ENCODE results near the gene MAPK10. TPM values are rescaled to one million over a fixed set of nuclear protein-coding genes. Genes with fewer than 3 reads are reported as not detected.

The MAPK10 gene
- polyA plus RNA-seq, 2 donors, result 1.4 to 1.5 TPM

- no peak overlapping the region for H3K27ac ChIP-seq (ENCODE audit: low read depth in 2 of 2, low read length in 1 of 2)
- H3K9me3 ChIP-seq (ENCODE audit: control insufficient read depth in 2 of 2, insufficient read depth in 1 of 2, low read depth in 1 of 2, low read length in 1 of 2), result no peaks in the 10 kb centered on the region
- H3K4me1 ChIP-seq (ENCODE audit: control insufficient read depth in 2 of 2, insufficient read depth in 2 of 2, low read length in 1 of 2), result no peaks in the 10 kb centered on the region
- H3K27me3 ChIP-seq (ENCODE audit: control insufficient read depth in 1 of 2, insufficient read depth in 2 of 2, low read length in 2 of 2), result no peaks in the 10 kb centered on the region
- H3K36me3 ChIP-seq (ENCODE audit: control insufficient read depth in 2 of 2, insufficient read depth in 2 of 2, low read length in 1 of 2), result no peaks in the 10 kb centered on the region
- H3K4me3 ChIP-seq (ENCODE audit: low read depth in 1 of 2, low read length in 2 of 2), result no peak overlapping the region
- WGBS, 2 donors, result 92 to 93% methylated on average over 14 of the region's 14 CpGs
These were observed 117.2 kb downstream of the MAPK10 start for GRCh38 chr4:86242677-86243076.

GRCh38 chr4:86235549-86235948 is 124.3 kb downstream of the MAPK10 start:
- H3K4me3 ChIP-seq (ENCODE audit: low read depth in 1 of 2, low read length in 2 of 2), result no peak overlapping the region
- H3K9me3 ChIP-seq (ENCODE audit: control insufficient read depth in 2 of 2, insufficient read depth in 1 of 2, low read depth in 1 of 2, low read length in 1 of 2), result no peaks in the 10 kb centered on the region
- no peak overlapping the region for H3K27ac ChIP-seq (ENCODE audit: low read depth in 2 of 2, low read length in 1 of 2)
- no peaks in the 10 kb centered on the region for H3K36me3 ChIP-seq (ENCODE audit: control insufficient read depth in 2 of 2, insufficient read depth in 2 of 2, low read length in 1 of 2)
- no peaks in the 10 kb centered on the region for H3K4me1 ChIP-seq (ENCODE audit: control insufficient read depth in 2 of 2, insufficient read depth in 2 of 2, low read length in 1 of 2)
- no peaks in the 10 kb centered on the region for H3K27me3 ChIP-seq (ENCODE audit: control insufficient read depth in 1 of 2, insufficient read depth in 2 of 2, low read length in 2 of 2)
- 80 to 82% methylated on average over 5 of the region's 5 CpGs for WGBS, 2 donors

- Histone ChIP-seq H3K27me3 (ENCODE audit: control insufficient read depth in 1 of 2, insufficient read depth in 2 of 2, low read length in 2 of 2) (no peaks in the 10 kb centered on the region), H3K9me3 (ENCODE audit: control insufficient read depth in 2 of 2, insufficient read depth in 1 of 2, low read depth in 1 of 2, low read length in 1 of 2) (no peaks in the 10 kb centered on the region), H3K27ac (ENCODE audit: low read depth in 2 of 2, low read length in 1 of 2) (no peak overlapping the region), H3K4me3 (ENCODE audit: low read depth in 1 of 2, low read length in 2 of 2) (no peak overlapping the region), H3K4me1 (ENCODE audit: control insufficient read depth in 2 of 2, insufficient read depth in 2 of 2, low read length in 1 of 2) (no peaks in the 10 kb centered on the region), H3K36me3 (ENCODE audit: control insufficient read depth in 2 of 2, insufficient read depth in 2 of 2, low read length in 1 of 2) (no peaks in the 10 kb centered on the region)
- 23 to 27% methylated on average over 1 of the region's 1 CpG for WGBS, 2 donors
These were observed 126.2 kb downstream of the MAPK10 start for GRCh38 chr4:86233681-86234080.

- H3K9me3 ChIP-seq (ENCODE audit: control insufficient read depth in 2 of 2, insufficient read depth in 1 of 2, low read depth in 1 of 2, low read length in 1 of 2), result no peaks in the 10 kb centered on the region
- no peaks in the 10 kb centered on the region for H3K36me3 ChIP-seq (ENCODE audit: control insufficient read depth in 2 of 2, insufficient read depth in 2 of 2, low read length in 1 of 2)
- no peak overlapping the region for H3K4me3 ChIP-seq (ENCODE audit: low read depth in 1 of 2, low read length in 2 of 2)
- H3K4me1 ChIP-seq (ENCODE audit: control insufficient read depth in 2 of 2, insufficient read depth in 2 of 2, low read length in 1 of 2), result no peaks in the 10 kb centered on the region
- no peaks in the 10 kb centered on the region for H3K27me3 ChIP-seq (ENCODE audit: control insufficient read depth in 1 of 2, insufficient read depth in 2 of 2, low read length in 2 of 2)
- H3K27ac ChIP-seq (ENCODE audit: low read depth in 2 of 2, low read length in 1 of 2), result no peak overlapping the region
- 62 to 63% methylated on average over 3 of the region's 3 CpGs for WGBS, 2 donors
These were observed 126.8 kb downstream of the MAPK10 start for GRCh38 chr4:86233090-86233489.

GRCh38 chr4:86223472-86223871 is 136.4 kb downstream of the MAPK10 start:
- Histone ChIP-seq H3K4me3 (ENCODE audit: low read depth in 1 of 2, low read length in 2 of 2) (no peak overlapping the region), H3K9me3 (ENCODE audit: control insufficient read depth in 2 of 2, insufficient read depth in 1 of 2, low read depth in 1 of 2, low read length in 1 of 2) (no peaks in the 10 kb centered on the region), H3K4me1 (ENCODE audit: control insufficient read depth in 2 of 2, insufficient read depth in 2 of 2, low read length in 1 of 2) (no peaks in the 10 kb centered on the region), H3K27me3 (ENCODE audit: control insufficient read depth in 1 of 2, insufficient read depth in 2 of 2, low read length in 2 of 2) (no peaks in the 10 kb centered on the region), H3K27ac (ENCODE audit: low read depth in 2 of 2, low read length in 1 of 2) (no peak overlapping the region), H3K36me3 (ENCODE audit: control insufficient read depth in 2 of 2, insufficient read depth in 2 of 2, low read length in 1 of 2) (no peaks in the 10 kb centered on the region)
- WGBS, 2 donors, result 57 to 61% methylated on average over 3 of the region's 3 CpGs

- no peak overlapping the region for H3K27ac ChIP-seq (ENCODE audit: low read depth in 2 of 2, low read length in 1 of 2)
- H3K4me1 ChIP-seq (ENCODE audit: control insufficient read depth in 2 of 2, insufficient read depth in 2 of 2, low read length in 1 of 2), result no peaks in the 10 kb centered on the region
- H3K4me3 ChIP-seq (ENCODE audit: low read depth in 1 of 2, low read length in 2 of 2), result no peak overlapping the region
- WGBS, 2 donors, result 82 to 85% methylated on average over 4 of the region's 4 CpGs
- H3K36me3 ChIP-seq (ENCODE audit: control insufficient read depth in 2 of 2, insufficient read depth in 2 of 2, low read length in 1 of 2), result no peaks in the 10 kb centered on the region
- no peaks in the 10 kb centered on the region for H3K27me3 ChIP-seq (ENCODE audit: control insufficient read depth in 1 of 2, insufficient read depth in 2 of 2, low read length in 2 of 2)
- H3K9me3 ChIP-seq (ENCODE audit: control insufficient read depth in 2 of 2, insufficient read depth in 1 of 2, low read depth in 1 of 2, low read length in 1 of 2), result no peaks in the 10 kb centered on the region
These were observed 138.9 kb downstream of the MAPK10 start for GRCh38 chr4:86221002-86221401.

- Histone ChIP-seq H3K36me3 (ENCODE audit: control insufficient read depth in 2 of 2, insufficient read depth in 2 of 2, low read length in 1 of 2) (no peaks in the 10 kb centered on the region), H3K27ac (ENCODE audit: low read depth in 2 of 2, low read length in 1 of 2) (no peak overlapping the region), H3K27me3 (ENCODE audit: control insufficient read depth in 1 of 2, insufficient read depth in 2 of 2, low read length in 2 of 2) (no peaks in the 10 kb centered on the region), H3K9me3 (ENCODE audit: control insufficient read depth in 2 of 2, insufficient read depth in 1 of 2, low read depth in 1 of 2, low read length in 1 of 2) (no peaks in the 10 kb centered on the region), H3K4me3 (ENCODE audit: low read depth in 1 of 2, low read length in 2 of 2) (no peak overlapping the region), H3K4me1 (ENCODE audit: control insufficient read depth in 2 of 2, insufficient read depth in 2 of 2, low read length in 1 of 2) (no peaks in the 10 kb centered on the region)
- 30 to 54% methylated on average over 1 of the region's 1 CpG for WGBS, 2 donors
These were observed 139.7 kb downstream of the MAPK10 start for GRCh38 chr4:86220121-86220520.

- Histone ChIP-seq H3K4me3 (ENCODE audit: low read depth in 1 of 2, low read length in 2 of 2) (no peak overlapping the region), H3K27ac (ENCODE audit: low read depth in 2 of 2, low read length in 1 of 2) (no peak overlapping the region), H3K4me1 (ENCODE audit: control insufficient read depth in 2 of 2, insufficient read depth in 2 of 2, low read length in 1 of 2) (no peaks in the 10 kb centered on the region), H3K9me3 (ENCODE audit: control insufficient read depth in 2 of 2, insufficient read depth in 1 of 2, low read depth in 1 of 2, low read length in 1 of 2) (no peaks in the 10 kb centered on the region), H3K36me3 (ENCODE audit: control insufficient read depth in 2 of 2, insufficient read depth in 2 of 2, low read length in 1 of 2) (no peaks in the 10 kb centered on the region), H3K27me3 (ENCODE audit: control insufficient read depth in 1 of 2, insufficient read depth in 2 of 2, low read length in 2 of 2) (no peaks in the 10 kb centered on the region)
- WGBS, 2 donors, result 24 to 32% methylated on average over 5 of the region's 5 CpGs
These were observed 140.9 kb downstream of the MAPK10 start for GRCh38 chr4:86218746-86219473.

- Histone ChIP-seq H3K4me3 (ENCODE audit: low read depth in 1 of 2, low read length in 2 of 2) (no peak overlapping the region), H3K4me1 (ENCODE audit: control insufficient read depth in 2 of 2, insufficient read depth in 2 of 2, low read length in 1 of 2) (no peaks in the 10 kb centered on the region), H3K36me3 (ENCODE audit: control insufficient read depth in 2 of 2, insufficient read depth in 2 of 2, low read length in 1 of 2) (no peaks in the 10 kb centered on the region), H3K9me3 (ENCODE audit: control insufficient read depth in 2 of 2, insufficient read depth in 1 of 2, low read depth in 1 of 2, low read length in 1 of 2) (no peaks in the 10 kb centered on the region), H3K27me3 (ENCODE audit: control insufficient read depth in 1 of 2, insufficient read depth in 2 of 2, low read length in 2 of 2) (no peaks in the 10 kb centered on the region), H3K27ac (ENCODE audit: low read depth in 2 of 2, low read length in 1 of 2) (no peak overlapping the region)
- 83 to 88% methylated on average over 2 of the region's 2 CpGs for WGBS, 2 donors
These were observed 156.7 kb downstream of the MAPK10 start for GRCh38 chr4:86203176-86203575.

GRCh38 chr4:86185659-86186058 is 174.2 kb downstream of the MAPK10 start:
- no peak overlapping the region for H3K27ac ChIP-seq (ENCODE audit: low read depth in 2 of 2, low read length in 1 of 2)
- 94% methylated on average over 1 of the region's 1 CpG for whole genome bisulfite sequencing, 2 donors
- no peaks in the 10 kb centered on the region for H3K4me1 ChIP-seq (ENCODE audit: control insufficient read depth in 2 of 2, insufficient read depth in 2 of 2, low read length in 1 of 2)
- no peaks in the 10 kb centered on the region for H3K27me3 ChIP-seq (ENCODE audit: control insufficient read depth in 1 of 2, insufficient read depth in 2 of 2, low read length in 2 of 2)
- H3K36me3 ChIP-seq (ENCODE audit: control insufficient read depth in 2 of 2, insufficient read depth in 2 of 2, low read length in 1 of 2), result no peaks in the 10 kb centered on the region
- H3K9me3 ChIP-seq (ENCODE audit: control insufficient read depth in 2 of 2, insufficient read depth in 1 of 2, low read depth in 1 of 2, low read length in 1 of 2), result no peaks in the 10 kb centered on the region
- no peak overlapping the region for H3K4me3 ChIP-seq (ENCODE audit: low read depth in 1 of 2, low read length in 2 of 2)
